Effector CD4-positive, alpha-beta T cell (primary cell): ENCODE measurements around the gene TTYH3.
"Not testable (repeated sequence)": the region's sequence is repeated elsewhere in the genome, so short reads cannot be mapped to it uniquely, and the experiment has no call there.

ENCODE experiments used
- DNase-seq: peaks from one replicate; pipeline ENCODE4 v3.0.0-alpha.2; 2020
- total RNA-seq: gene quantifications from one replicate; lab custom pipeline; 2026; lab: John Stamatoyannopoulos, UW

Gene TTYH3
- 13.5 reads per million, percentile 38 among the genes with 10 or more reads in this experiment for total RNA-seq

GRCh38 chr7:2631946-2632732 is at the start of gene TTYH3:
TSS of gene TTYH3 (plus strand) at chr7:2631986. CDS start at chr7:2632156, 170 bp downstream.
- DNase-seq: no peak

- no peak for DNase-seq
Observed at GRCh38 chr7:2582006-2582735, 49.6 kb upstream of the TTYH3 start.

GRCh38 chr7:2583798-2584580 is 47.8 kb upstream of the TTYH3 start:
- no peak for DNase-seq

GRCh38 chr7:2585446-2585845 is 46.3 kb upstream of the TTYH3 start:
- no peak for DNase-seq

GRCh38 chr7:2586326-2587020 is 45.3 kb upstream of the TTYH3 start:
- no peak for DNase-seq

- no peak for DNase-seq
Observed at GRCh38 chr7:2587134-2587533, 44.7 kb upstream of the TTYH3 start.

GRCh38 chr7:2587778-2588177 is 44.0 kb upstream of the TTYH3 start:
- DNase-seq: no peak

- no peak for DNase-seq
Observed at GRCh38 chr7:2589341-2589740, 42.4 kb upstream of the TTYH3 start.

- not testable (repeated sequence) for DNase-seq
Observed at GRCh38 chr7:2589941-2590340, 41.8 kb upstream of the TTYH3 start.

GRCh38 chr7:2592375-2592865 is 39.4 kb upstream of the TTYH3 start:
- DNase-seq: no peak

- no peak for DNase-seq
Observed at GRCh38 chr7:2593036-2593727, 38.6 kb upstream of the TTYH3 start.

GRCh38 chr7:2594599-2594998 is 37.2 kb upstream of the TTYH3 start:
- no peak for DNase-seq

- no peak for DNase-seq
Observed at GRCh38 chr7:2595258-2595860, 36.4 kb upstream of the TTYH3 start.

- no peak for DNase-seq
Observed at GRCh38 chr7:2596464-2597272, 35.1 kb upstream of the TTYH3 start.

GRCh38 chr7:2597273-2597640 is 34.5 kb upstream of the TTYH3 start:
- no peak for DNase-seq

GRCh38 chr7:2598154-2598823 is 33.5 kb upstream of the TTYH3 start:
- no peak for DNase-seq

- DNase-seq: no peak
Observed at GRCh38 chr7:2601065-2601464, 30.7 kb upstream of the TTYH3 start.

GRCh38 chr7:2601907-2602306 is 29.9 kb upstream of the TTYH3 start:
- DNase-seq: no peak

GRCh38 chr7:2602406-2603043 is 29.3 kb upstream of the TTYH3 start:
- no peak for DNase-seq
